Heart left ventricle (tissue), 16 donors: ENCODE data around the gene ASZ1. TPM values are rescaled to one million over a fixed set of nuclear protein-coding genes. Genes with fewer than 3 reads are reported as not detected.

ENCODE experiments used
- ATAC-seq, 4 donors: fragments of 200-7000 bp; cut with Tn5 transposase; one replicate each; pipeline ENCODE4 v1.9.1; 2020 to 2022; ENCODE audit warnings: moderate library complexity in 4 of 4, mild to moderate bottlenecking in 3 of 4, moderate number of reproducible peaks in 1 of 4
- DNase-seq, 5 donors: peaks; one replicate each; pipeline ENCODE4 v3.0.0-alpha.2; 2020
- H3K27ac ChIP-seq, 12 donors: fragments of 200-600 bp; sonication (generic) in 4 of 12; one replicate each; pipeline versions ENCODE4 v1.5.0 to v1.8.0; 2016 to 2022; ENCODE audit warnings: mild to moderate bottlenecking in 2 of 12
- H3K27me3 ChIP-seq, 9 donors: fragments of 200-600 bp; sonication (generic) in 2 of 9; one replicate each; pipeline versions ENCODE4 v1.5.1 to v1.8.0; 2016 to 2022; ENCODE audit warnings: mild to moderate bottlenecking in 3 of 9
- H3K36me3 ChIP-seq, 9 donors: fragments of 200-600 bp; sonication (generic) in 2 of 9; one replicate each; pipeline versions ENCODE4 v1.5.0 to v1.8.0; 2018 to 2022; ENCODE audit warnings: mild to moderate bottlenecking in 2 of 9
- H3K4me1 ChIP-seq, 12 donors: fragments of 200-600 bp; sonication (generic) in 4 of 12; one replicate each; pipeline versions ENCODE4 v1.5.0 to v1.8.0; 2016 to 2022; ENCODE audit warnings: mild to moderate bottlenecking in 3 of 12
- H3K4me3 ChIP-seq, 12 donors: fragments of 200-600 bp; sonication (generic) in 4 of 12; one replicate each; pipeline versions ENCODE4 v1.5.0 to v1.8.0; 2017 to 2022; ENCODE audit warnings: mild to moderate bottlenecking in 9 of 12, moderate library complexity in 4 of 12
- H3K9me3 ChIP-seq, 12 donors: fragments of 200-600 bp; sonication (generic) in 4 of 12; one replicate each; pipeline versions ENCODE4 v1.5.0 to v1.8.0; 2016 to 2022; ENCODE audit warnings: mild to moderate bottlenecking in 1 of 12
- CTCF ChIP-seq, 12 donors: fragments of 200-600 bp; sonication (generic) in 4 of 12; IDR thresholded peaks; one replicate each; pipeline versions ENCODE4 v1.5.0 to v1.8.0; 2018 to 2022; ENCODE audit warnings: antibody characterized with exemption in 12 of 12, mild to moderate bottlenecking in 5 of 12
- POLR2A ChIP-seq, 2 donors: fragments of 450-650 bp; IDR thresholded peaks; one replicate each; pipeline ENCODE4 v1.6.1; 2017; ENCODE audit warnings: antibody characterized with exemption in 2 of 2, mild to moderate bottlenecking in 2 of 2, moderate library complexity in 2 of 2
- WGBS, 4 donors: extraction: QIAGEN DNeasy Blood & Tissue Kit in 2 of 4; methylation state at CpG; one replicate each; pipeline versions ENCODE4 v1.1.5 to v1.1.7; 2013 to 2018; 5-methylcytosine and 5-hydroxymethylcytosine counted together
- intact Hi-C, 10 donors: fragments of 100-400 bp; cut with DNase I; formaldehyde crosslinking; loops; one replicate each; pipeline versions ENCODE4 v1.11.1 to v1.14.2; 2022
- polyA plus RNA-seq, 2 donors: library from polyadenylated mRNA; stranded (reverse); fragments of 200-250 nt; gene quantifications; one replicate each; pipeline ENCODE4 v1.2.3, GENCODE V29; 2013
- total RNA-seq, 9 donors: library from RNA; depleted of rRNA in 2 of 9; stranded (reverse); fragments of >200 nt in 2 of 9; fragmentation: NEBNext Ultra II Directional in 3 of 9; extraction: Animal tissue kit (Norgen Biotek cat#: 25700) in 3 of 9; gene quantifications; one replicate each; pipeline versions ENCODE4 v1.1.0 to v1.2.4, GENCODE V29; 2016 to 2023
- donor health status: ischemic (EF 13 %, LVEDD 7.1; RV severe dilation, severe dysfunction).
- donor health status: healthy with polysubstance abuse.
- donor health status: DM: no; HTN: yes; CAD: no.
- donor health status: DM: no; HTN: no; CAD: no.
- donor health status: ischemic (EF 25% LVEDD 6.9; RV normal size, moderate dysfunction).
- donor health status: ischemic (EF 25% LVEDD 5.7; RV mildly dilated, moderate dysfunction).
- donor health status: healthy.
- donor health status: DM: yes; HTN: yes; CAD: no.
- donor health status: ischemic (EF 35%, LVEDD 5.7; RV mildly dilated, moderate dysfunction).
- donor health status: nonischemic (EF 11% LVEDD 7.7; RV severe dilation, severe dysfunction).
- donor health status: DM: yes; HTN: yes; CAD: no.
- donor health status: PGD.
- donor health status: ischemic (EF 29% LVEDD 5.4; RV normal size, mild dysfunction).
- donor health status: nonischemic (EF 23%, LVEDD 6.1; RV moderate dilation, normal function).

ASZ1 gene
- total and polyA plus RNA-seq, 11 donors, result not detected

GRCh38 chr7:117395743-117396142 lies 31.6 kb downstream of the ASZ1 start:
- DNase-seq, result no peak
- Histone ChIP-seq H3K4me3 (no peak overlapping the region), H3K27ac (no peak overlapping the region), H3K36me3 (no peaks in the 10 kb centered on the region), H3K4me1 (no peaks in the 10 kb centered on the region), H3K9me3 (no peaks in the 10 kb centered on the region), H3K27me3 (no peaks in the 10 kb centered on the region)
- ATAC-seq, result no peak
- intact Hi-C loops, result no loop called here
- TF ChIP-seq POLR2A (IDR thresholded peaks at IDR 0.05), result no peak
- no peak for TF ChIP-seq CTCF (IDR thresholded peaks at IDR 0.05)

DNA sequence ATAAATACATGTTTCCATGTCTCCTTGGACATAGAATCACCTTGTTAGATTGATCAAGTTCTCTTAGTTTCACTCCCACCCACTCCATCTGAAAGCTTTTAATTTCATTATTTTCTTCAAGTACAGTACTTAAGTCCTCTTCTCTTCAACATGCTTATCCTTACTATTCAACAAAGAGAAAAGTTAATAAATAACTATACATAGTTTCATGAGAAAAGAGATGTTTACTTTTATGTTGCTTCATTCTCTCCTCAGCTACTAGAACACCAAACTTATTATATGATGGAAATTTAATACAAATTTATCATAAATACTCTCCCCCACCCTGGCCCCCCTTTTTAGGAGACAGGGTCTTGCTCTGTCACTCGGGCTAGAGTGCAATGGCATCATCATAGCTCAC lies 33.5 kb downstream of the ASZ1 start:
- Histone ChIP-seq H3K4me1 (no peaks in the 10 kb centered on the region), H3K9me3 (peaks cover 0 to 10% (median 0%) of the 10 kb centered on the region in 12 donors), H3K27ac (no peak overlapping the region), H3K27me3 (no peaks in the 10 kb centered on the region), H3K36me3 (no peaks in the 10 kb centered on the region), H3K4me3 (no peak overlapping the region)
- intact Hi-C loops, result no loop called here
- no peak for DNase-seq
- TF ChIP-seq CTCF (IDR thresholded peaks at IDR 0.05), result no peak
- ATAC-seq, result no peak
- 71 to 84% (median 75%) methylated on average over 1 of the region's 1 CpG for WGBS, 4 donors

DNA sequence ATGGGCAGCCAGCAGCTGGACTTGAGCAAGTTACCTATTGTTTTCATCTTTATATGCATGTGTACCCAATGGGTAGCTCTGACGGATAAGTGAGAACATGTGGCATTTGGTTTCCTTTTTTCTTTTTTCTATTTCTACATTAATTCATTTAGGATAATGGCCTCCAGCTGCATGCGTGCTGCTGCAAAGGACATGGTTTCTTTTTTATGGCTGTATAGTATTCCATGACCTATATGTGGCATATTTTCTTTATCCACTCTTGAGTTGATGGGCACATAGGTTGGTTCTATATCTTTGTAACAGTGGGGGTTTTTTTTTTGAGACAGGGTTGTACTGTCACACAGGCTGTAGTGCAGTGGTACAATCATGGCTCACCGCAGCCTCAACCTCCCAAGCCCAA lies 37.4 kb downstream of the ASZ1 start:
- no peak for ATAC-seq
- no peak for TF ChIP-seq POLR2A (IDR thresholded peaks at IDR 0.05)
- TF ChIP-seq CTCF (IDR thresholded peaks at IDR 0.05), result no peak

GRCh38 chr7:117386110-117386706 lies 41.1 kb downstream of the ASZ1 start:
- H3K4me3 ChIP-seq, result no peak overlapping the region
- DNase-seq (no peak), ATAC-seq (no peak)
- H3K27ac ChIP-seq, result no peak overlapping the region
- H3K4me1 ChIP-seq, result no peaks in the 10 kb centered on the region
- H3K27me3 ChIP-seq, result no peaks in the 10 kb centered on the region
- no peak for TF ChIP-seq POLR2A (IDR thresholded peaks at IDR 0.05)
- TF ChIP-seq CTCF (IDR thresholded peaks at IDR 0.05), result no peak
- peaks cover 0 to 16% (median 0%) of the 10 kb centered on the region in 12 donors for H3K9me3 ChIP-seq
- 70 to 83% (median 79%) methylated on average over 1 of the region's 1 CpG for WGBS, 4 donors
- intact Hi-C loops, result loop anchor here in 9 of 10 donors (5.0 to 10.0 kb wide), 4 partner anchors 161 to 461 kb away; no protein-coding TSS in a partner anchor
- H3K36me3 ChIP-seq, result no peaks in the 10 kb centered on the region

More for the DNA sequence above, 37.4 kb downstream of the ASZ1 start:
- no peak for DNase-seq
- H3K27me3 ChIP-seq, result no peaks in the 10 kb centered on the region
- no peaks in the 10 kb centered on the region for H3K36me3 ChIP-seq
- no peak overlapping the region for H3K4me3 ChIP-seq
- intact Hi-C loops, result loop anchor here in 9 of 10 donors (5.0 to 10.0 kb wide), 4 partner anchors 165 to 465 kb away; no protein-coding TSS in a partner anchor
- H3K9me3 ChIP-seq, result peaks cover 0 to 16% (median 0%) of the 10 kb centered on the region in 12 donors
- 94 to 99% (median 98%) methylated on average over 3 of the region's 3 CpGs for WGBS, 4 donors
- H3K4me1 ChIP-seq, result no peaks in the 10 kb centered on the region
- H3K27ac ChIP-seq, result no peak overlapping the region
